GM10248 (cell line): ENCODE results near the gene C2CD3.

Experiments used
- CTCF ChIA-PET: fragments of 300-600 bp; sonication (Branson Sonifier 250); formaldehyde crosslinking; extraction: SDS; loops from one replicate; lab custom pipeline; 2021; ENCODE audit warnings: antibody characterized with exemption; lab: Yijun Ruan, JAX
- POLR2A ChIA-PET: fragments of 350-650 bp; sonication (Branson Sonifier 250); formaldehyde crosslinking; extraction: SDS; loops from one replicate; lab custom pipeline; 2020; ENCODE audit warnings: antibody characterized with exemption; lab: Yijun Ruan, JAX
- DNase-seq: peaks from one replicate; pipeline ENCODE4 v3.0.0; 2012; ENCODE audit errors: extremely low spot score
- TF ChIP-seq, protein P1 (sequence below): IDR thresholded peaks from 2 replicates; pipeline ENCODE4 v1.5.1; 2012; ENCODE audit warnings: mild to moderate bottlenecking, low read depth; ENCODE audit errors: extremely low read depth, missing control alignments, control extremely low read depth

Gene C2CD3

DNA sequence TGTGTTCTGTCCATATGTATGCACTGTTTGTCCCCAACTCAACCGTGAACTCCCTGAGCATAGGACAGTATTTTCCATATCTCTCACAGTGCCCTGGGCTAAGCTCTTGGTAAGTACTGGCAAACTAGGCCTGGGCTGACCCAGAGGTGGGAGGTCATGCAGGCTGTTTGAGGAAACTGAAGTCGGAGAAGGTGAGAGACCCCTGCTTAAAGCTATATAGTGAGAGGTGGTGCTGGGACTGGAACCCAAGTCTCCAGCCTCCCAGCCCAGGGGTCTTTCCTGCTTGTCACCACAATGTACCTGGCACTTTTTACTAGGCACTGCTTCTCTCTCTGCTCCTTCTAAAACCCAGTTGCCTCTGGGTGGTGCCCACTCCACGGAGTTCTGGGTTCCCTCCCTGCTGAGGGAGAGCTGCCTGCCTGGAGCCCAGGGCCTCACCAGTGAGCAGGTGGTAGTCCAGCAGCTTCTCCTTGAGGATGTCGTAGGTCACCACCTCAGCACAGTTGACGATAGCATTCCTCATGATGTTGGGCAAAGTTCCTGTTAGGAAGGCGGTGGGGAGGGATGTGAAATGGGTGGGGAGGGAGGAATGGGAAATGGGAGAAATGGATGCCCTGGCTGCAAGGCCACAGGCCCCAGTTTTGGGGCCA, 166.6 kb downstream of the C2CD3 start:
- ChIA-PET CTCF (interaction anchor here (0.9 to 3.1 kb wide), 3 partner anchors 9 to 24 kb away, joined by 3 to 8 read pairs (median 4); no protein-coding TSS in a partner anchor), POLR2A (interaction anchor here (1.2 kb wide), 1 partner anchor 24 kb away, joined by 3 read pairs; no protein-coding TSS in a partner anchor)
- DNase-seq: no peak
- TF ChIP-seq, protein P1, sequence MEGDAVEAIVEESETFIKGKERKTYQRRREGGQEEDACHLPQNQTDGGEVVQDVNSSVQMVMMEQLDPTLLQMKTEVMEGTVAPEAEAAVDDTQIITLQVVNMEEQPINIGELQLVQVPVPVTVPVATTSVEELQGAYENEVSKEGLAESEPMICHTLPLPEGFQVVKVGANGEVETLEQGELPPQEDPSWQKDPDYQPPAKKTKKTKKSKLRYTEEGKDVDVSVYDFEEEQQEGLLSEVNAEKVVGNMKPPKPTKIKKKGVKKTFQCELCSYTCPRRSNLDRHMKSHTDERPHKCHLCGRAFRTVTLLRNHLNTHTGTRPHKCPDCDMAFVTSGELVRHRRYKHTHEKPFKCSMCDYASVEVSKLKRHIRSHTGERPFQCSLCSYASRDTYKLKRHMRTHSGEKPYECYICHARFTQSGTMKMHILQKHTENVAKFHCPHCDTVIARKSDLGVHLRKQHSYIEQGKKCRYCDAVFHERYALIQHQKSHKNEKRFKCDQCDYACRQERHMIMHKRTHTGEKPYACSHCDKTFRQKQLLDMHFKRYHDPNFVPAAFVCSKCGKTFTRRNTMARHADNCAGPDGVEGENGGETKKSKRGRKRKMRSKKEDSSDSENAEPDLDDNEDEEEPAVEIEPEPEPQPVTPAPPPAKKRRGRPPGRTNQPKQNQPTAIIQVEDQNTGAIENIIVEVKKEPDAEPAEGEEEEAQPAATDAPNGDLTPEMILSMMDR: no peak

DNA sequence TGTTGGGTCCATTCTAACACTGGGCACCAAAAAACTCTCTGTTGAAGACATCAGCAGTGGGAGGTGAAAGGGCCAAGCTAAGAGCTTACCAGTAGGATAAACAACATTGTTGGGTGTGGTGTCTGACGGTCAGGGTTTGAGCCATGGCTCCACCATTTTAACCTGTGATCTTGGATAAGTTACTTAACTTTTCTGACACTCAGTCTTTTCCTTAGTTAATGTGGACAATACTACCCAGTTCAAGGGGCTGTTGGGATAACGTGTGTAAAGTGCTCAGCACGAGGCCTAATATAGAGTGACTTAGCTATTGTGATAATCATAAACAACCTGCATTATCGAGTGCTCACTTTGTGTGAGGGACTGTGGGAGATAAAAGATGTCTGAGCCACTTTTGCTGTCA, 168.0 kb downstream of the C2CD3 start:
- TF ChIP-seq, protein P1: no peak
- DNase-seq: no peak
- ChIA-PET CTCF (interaction anchor here (1.3 to 3.1 kb wide), 2 partner anchors 13 to 22 kb away, joined by 4 to 8 read pairs; no protein-coding TSS in a partner anchor), POLR2A (no interaction called here)

DNA sequence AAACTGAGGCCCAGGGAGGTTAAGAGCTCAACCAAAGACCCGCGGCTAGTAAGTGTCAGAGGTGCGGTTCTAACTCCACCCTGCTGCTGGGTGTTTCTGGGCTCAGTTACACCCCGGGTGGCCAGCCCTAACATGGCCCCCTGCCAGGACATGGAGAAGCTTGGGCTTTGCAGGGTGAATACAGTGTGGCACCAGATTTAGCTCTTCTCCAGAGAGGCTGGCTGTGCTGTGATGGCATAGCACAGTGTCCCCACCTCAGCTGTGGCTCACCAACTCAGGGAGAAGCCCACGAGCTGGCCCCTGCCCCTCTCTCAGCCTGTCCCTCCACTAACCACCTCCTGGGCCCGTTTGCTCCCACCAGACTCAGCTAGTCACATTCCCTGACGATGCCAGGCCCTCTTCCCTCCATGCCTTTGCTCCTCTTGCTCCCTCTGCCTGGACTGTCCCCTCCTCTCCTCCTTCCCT, 168.9 kb downstream of the C2CD3 start:
- DNase-seq: no peak
- TF ChIP-seq, protein P1: no peak
- ChIA-PET CTCF (interaction anchor here (0.6 to 1.3 kb wide), 4 partner anchors 9 to 37 kb away, joined by 3 to 7 read pairs (median 4); no protein-coding TSS in a partner anchor), POLR2A (interaction anchor here (0.5 to 0.8 kb wide), 2 partner anchors 10 to 52 kb away, joined by 4 read pairs; no protein-coding TSS in a partner anchor)

DNA sequence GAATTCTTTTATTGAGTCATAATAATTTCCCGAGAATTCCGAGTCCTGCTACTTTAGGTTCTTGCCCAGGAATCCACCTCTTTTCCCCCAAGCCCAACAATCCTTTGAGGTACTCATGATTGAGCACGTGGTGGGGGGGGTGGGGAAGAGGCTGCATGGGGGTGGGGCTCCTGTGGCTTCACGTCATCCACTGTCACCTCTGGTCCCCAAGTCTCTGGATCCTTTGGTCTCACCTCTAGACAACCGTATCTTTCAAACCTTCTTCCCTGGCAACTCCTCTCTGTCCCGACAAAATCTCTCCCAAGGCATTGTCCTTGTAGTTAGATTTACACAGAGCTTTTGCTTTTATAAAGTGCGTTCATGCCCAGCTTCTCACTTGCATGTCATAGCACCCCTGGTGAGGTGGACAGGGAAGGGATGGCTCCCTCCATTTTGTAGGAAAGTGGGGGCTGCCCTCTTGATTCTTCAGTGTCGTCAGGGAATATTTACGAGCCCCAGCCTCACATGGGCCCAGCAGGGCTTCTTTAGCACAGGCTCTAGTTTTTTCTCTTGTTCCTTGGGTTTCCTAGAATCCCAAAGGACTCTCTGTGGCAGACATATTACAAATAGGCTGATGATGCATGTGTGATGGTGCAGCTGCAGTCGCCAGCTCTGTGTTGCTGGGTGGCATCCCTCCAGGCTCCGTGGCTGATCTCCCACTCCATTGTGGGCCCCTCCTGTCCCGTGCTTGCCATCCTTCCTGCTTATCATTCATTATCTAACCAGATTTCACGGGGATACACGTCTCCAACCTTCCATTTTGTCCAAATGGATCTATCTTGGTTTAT, 170.3 kb downstream of the C2CD3 start:
- POLR2A ChIA-PET: no interaction called here
- TF ChIP-seq, protein P1: no peak
- no peak for DNase-seq
- CTCF ChIA-PET: interaction anchor here (1.0 to 1.7 kb wide), 3 partner anchors 14 to 20 kb away, joined by 3 to 7 read pairs (median 3); no protein-coding TSS in a partner anchor

DNA sequence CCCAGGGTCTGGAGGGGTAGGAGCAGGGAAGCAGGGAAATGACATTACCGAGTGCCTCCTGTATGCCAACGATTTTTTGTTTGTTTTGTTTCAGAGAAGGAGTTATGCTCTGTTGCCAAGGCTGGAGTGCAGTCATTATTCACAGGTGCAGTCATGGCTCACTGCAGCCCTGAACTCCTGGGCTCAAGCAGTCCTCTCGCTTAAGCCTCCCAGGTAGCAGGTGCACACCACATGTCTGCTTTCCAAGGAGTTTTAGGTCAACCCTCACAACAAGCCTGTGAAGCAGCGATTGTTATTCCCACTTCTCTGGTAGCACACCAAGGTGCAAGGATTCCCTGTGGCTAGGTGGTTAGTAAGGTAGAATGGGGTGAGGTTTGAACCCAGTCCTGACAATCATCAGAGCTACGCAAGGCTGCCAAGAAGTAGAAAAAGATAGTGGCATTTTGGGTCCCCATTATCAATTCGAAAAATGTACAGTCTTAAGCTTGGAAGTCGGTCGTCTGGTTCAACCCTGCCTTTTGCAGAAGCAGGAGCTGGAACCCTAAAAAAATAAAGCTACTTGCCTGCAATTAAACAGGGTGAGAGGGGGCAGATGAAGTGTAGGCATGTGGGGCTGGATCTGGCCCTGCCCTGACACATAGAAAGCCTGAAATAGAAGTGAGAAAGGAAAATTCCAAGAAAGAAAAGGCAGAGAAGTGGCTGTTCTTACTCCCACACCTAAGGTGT, 171.1 kb downstream of the C2CD3 start:
- ChIA-PET POLR2A (no interaction called here), CTCF (interaction anchor here (1.2 to 1.7 kb wide), 2 partner anchors 15 to 19 kb away, joined by 3 to 7 read pairs; no protein-coding TSS in a partner anchor)
- TF ChIP-seq, protein P1: no peak
- no peak for DNase-seq
